ENCODE measurements around the gene SELENOK. TPM values are rescaled to one million over a fixed set of nuclear protein-coding genes. Genes with fewer than 3 reads are reported as not detected.

Gene SELENOK
- polyA plus RNA-seq, 1 donor from 2014 or later: 136 TPM

- H3K27ac ChIP-seq (ENCODE audit: low read length): no peak overlapping the region
- no peaks in the 10 kb centered on the region for H3K9me3 ChIP-seq (ENCODE audit: low read length)
- no peak overlapping the region for H3K4me3 ChIP-seq (ENCODE audit: low read length)
- H2AFZ ChIP-seq (ENCODE audit: low read depth, low read length): no peak overlapping the region
- H3K4me2 ChIP-seq (ENCODE audit: low read length): no peak overlapping the region
- TF ChIP-seq, protein P1, sequence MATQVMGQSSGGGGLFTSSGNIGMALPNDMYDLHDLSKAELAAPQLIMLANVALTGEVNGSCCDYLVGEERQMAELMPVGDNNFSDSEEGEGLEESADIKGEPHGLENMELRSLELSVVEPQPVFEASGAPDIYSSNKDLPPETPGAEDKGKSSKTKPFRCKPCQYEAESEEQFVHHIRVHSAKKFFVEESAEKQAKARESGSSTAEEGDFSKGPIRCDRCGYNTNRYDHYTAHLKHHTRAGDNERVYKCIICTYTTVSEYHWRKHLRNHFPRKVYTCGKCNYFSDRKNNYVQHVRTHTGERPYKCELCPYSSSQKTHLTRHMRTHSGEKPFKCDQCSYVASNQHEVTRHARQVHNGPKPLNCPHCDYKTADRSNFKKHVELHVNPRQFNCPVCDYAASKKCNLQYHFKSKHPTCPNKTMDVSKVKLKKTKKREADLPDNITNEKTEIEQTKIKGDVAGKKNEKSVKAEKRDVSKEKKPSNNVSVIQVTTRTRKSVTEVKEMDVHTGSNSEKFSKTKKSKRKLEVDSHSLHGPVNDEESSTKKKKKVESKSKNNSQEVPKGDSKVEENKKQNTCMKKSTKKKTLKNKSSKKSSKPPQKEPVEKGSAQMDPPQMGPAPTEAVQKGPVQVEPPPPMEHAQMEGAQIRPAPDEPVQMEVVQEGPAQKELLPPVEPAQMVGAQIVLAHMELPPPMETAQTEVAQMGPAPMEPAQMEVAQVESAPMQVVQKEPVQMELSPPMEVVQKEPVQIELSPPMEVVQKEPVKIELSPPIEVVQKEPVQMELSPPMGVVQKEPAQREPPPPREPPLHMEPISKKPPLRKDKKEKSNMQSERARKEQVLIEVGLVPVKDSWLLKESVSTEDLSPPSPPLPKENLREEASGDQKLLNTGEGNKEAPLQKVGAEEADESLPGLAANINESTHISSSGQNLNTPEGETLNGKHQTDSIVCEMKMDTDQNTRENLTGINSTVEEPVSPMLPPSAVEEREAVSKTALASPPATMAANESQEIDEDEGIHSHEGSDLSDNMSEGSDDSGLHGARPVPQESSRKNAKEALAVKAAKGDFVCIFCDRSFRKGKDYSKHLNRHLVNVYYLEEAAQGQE (IDR thresholded peaks at IDR 0.05; ENCODE audit: borderline replicate concordance): no peak
- TF ChIP-seq, protein P2, sequence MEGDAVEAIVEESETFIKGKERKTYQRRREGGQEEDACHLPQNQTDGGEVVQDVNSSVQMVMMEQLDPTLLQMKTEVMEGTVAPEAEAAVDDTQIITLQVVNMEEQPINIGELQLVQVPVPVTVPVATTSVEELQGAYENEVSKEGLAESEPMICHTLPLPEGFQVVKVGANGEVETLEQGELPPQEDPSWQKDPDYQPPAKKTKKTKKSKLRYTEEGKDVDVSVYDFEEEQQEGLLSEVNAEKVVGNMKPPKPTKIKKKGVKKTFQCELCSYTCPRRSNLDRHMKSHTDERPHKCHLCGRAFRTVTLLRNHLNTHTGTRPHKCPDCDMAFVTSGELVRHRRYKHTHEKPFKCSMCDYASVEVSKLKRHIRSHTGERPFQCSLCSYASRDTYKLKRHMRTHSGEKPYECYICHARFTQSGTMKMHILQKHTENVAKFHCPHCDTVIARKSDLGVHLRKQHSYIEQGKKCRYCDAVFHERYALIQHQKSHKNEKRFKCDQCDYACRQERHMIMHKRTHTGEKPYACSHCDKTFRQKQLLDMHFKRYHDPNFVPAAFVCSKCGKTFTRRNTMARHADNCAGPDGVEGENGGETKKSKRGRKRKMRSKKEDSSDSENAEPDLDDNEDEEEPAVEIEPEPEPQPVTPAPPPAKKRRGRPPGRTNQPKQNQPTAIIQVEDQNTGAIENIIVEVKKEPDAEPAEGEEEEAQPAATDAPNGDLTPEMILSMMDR (IDR thresholded peaks at IDR 0.05; ENCODE audit: poor library complexity, severe bottlenecking): no peak
- no peak for TF ChIP-seq EP300 (conservative IDR thresholded peaks at IDR 0.05; ENCODE audit: poor library complexity, severe bottlenecking)
- no peak for TF ChIP-seq SMC3 (conservative IDR thresholded peaks at IDR 0.05; ENCODE audit: poor library complexity)
- TF ChIP-seq EZH2 (IDR thresholded peaks at IDR 0.05; ENCODE audit: borderline replicate concordance, insufficient read depth, low read length, poor library complexity, severe bottlenecking): no peak
- peaks cover 3% of the 10 kb centered on the region for H3K36me3 ChIP-seq (ENCODE audit: insufficient read depth, low read length)
- no peaks in the 10 kb centered on the region for H3K79me2 ChIP-seq (replicated peaks; ENCODE audit: insufficient read depth, low read length)
- H3F3A ChIP-seq (ENCODE audit: insufficient read depth, low read length, poor library complexity, severe bottlenecking): no peaks in the 10 kb centered on the region
- no peak overlapping the region for H3K9ac ChIP-seq (ENCODE audit: low read length)
- H3K27me3 ChIP-seq (ENCODE audit: insufficient read depth, low read depth, low read length): no peaks in the 10 kb centered on the region
- no peaks in the 10 kb centered on the region for H3K9me2 ChIP-seq (ENCODE audit: insufficient read depth, low read length)
- no peaks in the 10 kb centered on the region for H4K20me1 ChIP-seq (ENCODE audit: insufficient read depth)
Measured at GRCh38 chr3:53863145-53863544, 28.5 kb downstream of the SELENOK start.

DNA sequence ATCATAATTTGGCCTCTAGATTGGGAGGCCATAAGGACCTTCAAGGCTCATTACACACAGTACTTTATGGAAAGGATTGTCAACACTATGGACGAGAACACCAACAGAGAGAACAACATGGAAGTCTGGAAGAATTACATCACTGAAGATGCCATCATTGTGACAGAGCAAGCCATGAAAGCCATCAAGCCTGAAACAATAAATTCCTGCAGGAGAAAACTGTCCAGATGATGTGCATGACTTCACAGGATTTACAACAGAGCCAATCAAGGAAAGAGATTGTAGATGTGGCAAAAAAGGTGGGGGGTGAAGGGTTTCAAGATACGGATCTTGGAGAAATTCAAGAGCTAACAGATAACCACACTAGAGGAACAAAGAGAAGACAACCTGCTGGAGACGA lies 29.4 kb downstream of the SELENOK start:
- H3K9me2 ChIP-seq (ENCODE audit: insufficient read depth, low read length): no peaks in the 10 kb centered on the region
- no peak overlapping the region for H3K4me3 ChIP-seq (ENCODE audit: low read length)
- no peak overlapping the region for H2AFZ ChIP-seq (ENCODE audit: low read depth, low read length)
- H3K9me3 ChIP-seq (ENCODE audit: low read length): no peaks in the 10 kb centered on the region
- no peak for TF ChIP-seq EZH2 (IDR thresholded peaks at IDR 0.05; ENCODE audit: borderline replicate concordance, insufficient read depth, low read length, poor library complexity, severe bottlenecking)
- TF ChIP-seq POLR2AphosphoS5 (IDR thresholded peaks at IDR 0.05): no peak
- TF ChIP-seq, protein P2 (IDR thresholded peaks at IDR 0.05; ENCODE audit: poor library complexity, severe bottlenecking): no peak
- no peak for TF ChIP-seq SMC3 (conservative IDR thresholded peaks at IDR 0.05; ENCODE audit: poor library complexity)
- no peak for TF ChIP-seq TAF1 (IDR thresholded peaks at IDR 0.05; ENCODE audit: low read depth)
- no peak for TF ChIP-seq MXI1 (conservative IDR thresholded peaks at IDR 0.05; ENCODE audit: poor library complexity, severe bottlenecking)
- TF ChIP-seq, protein P1 (IDR thresholded peaks at IDR 0.05; ENCODE audit: borderline replicate concordance): no peak
- no peak for TF ChIP-seq RAD21 (conservative IDR thresholded peaks at IDR 0.05)
- TF ChIP-seq EP300 (conservative IDR thresholded peaks at IDR 0.05; ENCODE audit: poor library complexity, severe bottlenecking): no peak
- H3K9ac ChIP-seq (ENCODE audit: low read length): no peak overlapping the region
- no peaks in the 10 kb centered on the region for H3K27me3 ChIP-seq (ENCODE audit: insufficient read depth, low read depth, low read length)
- no peaks in the 10 kb centered on the region for H3K79me2 ChIP-seq (replicated peaks; ENCODE audit: insufficient read depth, low read length)
- H3K36me3 ChIP-seq (ENCODE audit: insufficient read depth, low read length): no peaks in the 10 kb centered on the region
- no peaks in the 10 kb centered on the region for H4K20me1 ChIP-seq (ENCODE audit: insufficient read depth)
- H3K27ac ChIP-seq (ENCODE audit: low read length): no peak overlapping the region
- no peak overlapping the region for H3K4me2 ChIP-seq (ENCODE audit: low read length)
- no peaks in the 10 kb centered on the region for H3F3A ChIP-seq (ENCODE audit: insufficient read depth, low read length, poor library complexity, severe bottlenecking)
